HG02610 (cell line): ENCODE data around the gene CDH20.

Experiments used
- ATAC-seq: cut with Tn5 transposase; IDR thresholded peaks from one replicate; pipeline ENCODE4 v1.9.1; 2021; ENCODE audit warnings: mild to moderate bottlenecking, moderate library complexity; ENCODE audit not compliant: unreplicated experiment

Gene CDH20

GRCh38 chr18:61419763-61420162, 86.5 kb downstream of the CDH20 start:
- ATAC-seq, result no peak

GRCh38 chr18:61420218-61420885, 87.1 kb downstream of the CDH20 start:
- ATAC-seq, result no peak

GRCh38 chr18:61426492-61427053, 93.3 kb downstream of the CDH20 start:
- ATAC-seq, result no peak

- ATAC-seq, result no peak
These were observed 95.0 kb downstream of the CDH20 start for GRCh38 chr18:61428266-61428665.

GRCh38 chr18:61432590-61432989, 99.4 kb downstream of the CDH20 start:
- ATAC-seq, result no peak

GRCh38 chr18:61435064-61435652, 101.9 kb downstream of the CDH20 start:
- ATAC-seq, result no peak

GRCh38 chr18:61443081-61443725, 110.0 kb downstream of the CDH20 start:
- no peak for ATAC-seq

GRCh38 chr18:61448316-61448715, 115.1 kb downstream of the CDH20 start:
- no peak for ATAC-seq

GRCh38 chr18:61459896-61460648, 126.8 kb downstream of the CDH20 start:
- no peak for ATAC-seq

GRCh38 chr18:61464551-61465142, 131.4 kb downstream of the CDH20 start:
- ATAC-seq, result no peak

GRCh38 chr18:61466736-61467135, 133.5 kb downstream of the CDH20 start:
- ATAC-seq, result no peak

- ATAC-seq, result no peak
These were observed 136.9 kb downstream of the CDH20 start for GRCh38 chr18:61470031-61470674.

- ATAC-seq, result no peak
These were observed 138.3 kb downstream of the CDH20 start for GRCh38 chr18:61471541-61471940.

GRCh38 chr18:61471942-61472341, 138.7 kb downstream of the CDH20 start:
- ATAC-seq, result no peak

- ATAC-seq, result no peak
These were observed 141.1 kb downstream of the CDH20 start for GRCh38 chr18:61474341-61474740.

- ATAC-seq, result no peak
These were observed 141.7 kb downstream of the CDH20 start for GRCh38 chr18:61474918-61475317.

GRCh38 chr18:61475931-61476330, 142.7 kb downstream of the CDH20 start:
- ATAC-seq, result no peak

- ATAC-seq, result no peak
These were observed 156.1 kb downstream of the CDH20 start for GRCh38 chr18:61489334-61489733.

GRCh38 chr18:61496374-61496773, 163.1 kb downstream of the CDH20 start:
- ATAC-seq, result no peak

GRCh38 chr18:61497422-61497821, 164.2 kb downstream of the CDH20 start:
- no peak for ATAC-seq
